Esophagus squamous epithelium (tissue), 5 donors: Measurements from ENCODE around the gene FGFBP2. TPM values are rescaled to one million over a fixed set of nuclear protein-coding genes. Genes with fewer than 3 reads are reported as not detected.

Source experiments
- DNase-seq: peaks from one replicate; lab custom pipeline; 2025; lab: John Stamatoyannopoulos, UW
- H3K27ac ChIP-seq, 4 donors: fragments of 200-600 bp; sonication (generic); one replicate each; pipeline ENCODE4 v1.5.1; 2016 to 2019; ENCODE audit warnings: mild to moderate bottlenecking in 1 of 4
- H3K27me3 ChIP-seq, 4 donors: fragments of 200-600 bp; sonication (generic); 1 replicate in 3 of 4; 2 replicates in 1 of 4; pipeline versions ENCODE4 v1.5.1 to v1.6.0; 2017 to 2021; ENCODE audit warnings: antibody characterized with exemption in 1 of 4
- H3K36me3 ChIP-seq, 3 donors: fragments of 200-600 bp; sonication (generic); one replicate each; pipeline ENCODE4 v1.5.1; 2016 to 2019
- H3K4me1 ChIP-seq, 3 donors: fragments of 200-600 bp; sonication (generic); one replicate each; pipeline ENCODE4 v1.5.1; 2017 to 2019
- H3K4me3 ChIP-seq, 4 donors: fragments of 200-600 bp; sonication (generic); 1 replicate in 3 of 4; 2 replicates in 1 of 4; pipeline ENCODE4 v1.5.1; 2016 to 2019; ENCODE audit warnings: mild to moderate bottlenecking in 2 of 4, moderate library complexity in 1 of 4
- H3K9me3 ChIP-seq, 3 donors: fragments of 200-600 bp; sonication (generic); one replicate each; pipeline ENCODE4 v1.5.1; 2016 to 2019
- POLR2A ChIP-seq, 4 donors: fragments of 450-650 bp; IDR thresholded peaks; one replicate each; pipeline ENCODE4 v1.6.1; 2017; ENCODE audit warnings: antibody characterized with exemption in 4 of 4, mild to moderate bottlenecking in 4 of 4, moderate library complexity in 3 of 4
- WGBS, 2 donors: methylation state at CpG; one replicate each; pipeline ENCODE4 v1.1.5; 2018; 5-methylcytosine and 5-hydroxymethylcytosine counted together
- intact Hi-C: fragments of 100-400 bp; cut with DNase I; formaldehyde crosslinking; loops from one replicate; pipeline ENCODE4 v1.15.0; 2022
- total RNA-seq, 4 donors: library from RNA; depleted of rRNA; stranded (reverse); fragments of >200 nt; gene quantifications; one replicate each; pipeline ENCODE4 v1.1.0, GENCODE V29; 2016
- TF ChIP-seq, protein P1 (sequence below), 6 experiments: fragments of 450-650 bp in 4 of 6; fragments of 200-600 bp in 2 of 6; sonication (generic) in 2 of 6; IDR thresholded peaks; one replicate each; pipeline ENCODE4 v1.5.1; 2016 to 2019; ENCODE audit warnings: antibody characterized with exemption in 6 of 6, mild to moderate bottlenecking in 4 of 6, moderate library complexity in 4 of 6
- donor health status: DM: yes; HTN: yes; CAD: no.

Gene FGFBP2
- total RNA-seq, 4 donors from 2014 or later = not detected

DNA sequence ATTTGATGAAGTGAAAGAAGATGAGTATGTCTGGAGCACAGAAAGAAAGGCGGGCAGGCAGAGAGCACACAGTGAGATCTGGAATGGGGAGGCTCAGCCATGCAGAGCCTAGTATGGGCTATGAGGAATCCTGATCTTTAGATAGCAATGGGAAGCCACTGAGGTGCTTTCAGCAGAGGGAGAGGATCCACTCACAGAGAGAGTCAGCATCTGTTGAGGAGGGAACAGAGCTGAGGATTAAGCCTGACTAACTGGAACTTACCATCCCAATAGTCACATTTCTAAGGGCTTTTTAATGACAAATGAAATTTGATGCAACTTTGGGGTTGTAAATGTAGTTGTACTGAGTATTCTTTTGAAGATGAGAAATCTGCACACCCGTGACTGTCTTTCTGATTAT lies 20.6 kb upstream of the FGFBP2 start:
- no peak overlapping the region for H3K4me3 ChIP-seq
- no peak for DNase-seq
- no peak overlapping the region for H3K27ac ChIP-seq
- TF ChIP-seq, protein P1, sequence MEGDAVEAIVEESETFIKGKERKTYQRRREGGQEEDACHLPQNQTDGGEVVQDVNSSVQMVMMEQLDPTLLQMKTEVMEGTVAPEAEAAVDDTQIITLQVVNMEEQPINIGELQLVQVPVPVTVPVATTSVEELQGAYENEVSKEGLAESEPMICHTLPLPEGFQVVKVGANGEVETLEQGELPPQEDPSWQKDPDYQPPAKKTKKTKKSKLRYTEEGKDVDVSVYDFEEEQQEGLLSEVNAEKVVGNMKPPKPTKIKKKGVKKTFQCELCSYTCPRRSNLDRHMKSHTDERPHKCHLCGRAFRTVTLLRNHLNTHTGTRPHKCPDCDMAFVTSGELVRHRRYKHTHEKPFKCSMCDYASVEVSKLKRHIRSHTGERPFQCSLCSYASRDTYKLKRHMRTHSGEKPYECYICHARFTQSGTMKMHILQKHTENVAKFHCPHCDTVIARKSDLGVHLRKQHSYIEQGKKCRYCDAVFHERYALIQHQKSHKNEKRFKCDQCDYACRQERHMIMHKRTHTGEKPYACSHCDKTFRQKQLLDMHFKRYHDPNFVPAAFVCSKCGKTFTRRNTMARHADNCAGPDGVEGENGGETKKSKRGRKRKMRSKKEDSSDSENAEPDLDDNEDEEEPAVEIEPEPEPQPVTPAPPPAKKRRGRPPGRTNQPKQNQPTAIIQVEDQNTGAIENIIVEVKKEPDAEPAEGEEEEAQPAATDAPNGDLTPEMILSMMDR (IDR thresholded peaks at IDR 0.05) = no peak
- TF ChIP-seq POLR2A (IDR thresholded peaks at IDR 0.05) = no peak
- no peaks in the 10 kb centered on the region for H3K4me1 ChIP-seq
- intact Hi-C loops = no loop called here
- no peaks in the 10 kb centered on the region for H3K9me3 ChIP-seq
- no peaks in the 10 kb centered on the region for H3K27me3 ChIP-seq
- no peaks in the 10 kb centered on the region for H3K36me3 ChIP-seq
- WGBS, 2 donors = 76 to 77% methylated on average over 2 of the region's 2 CpGs

DNA sequence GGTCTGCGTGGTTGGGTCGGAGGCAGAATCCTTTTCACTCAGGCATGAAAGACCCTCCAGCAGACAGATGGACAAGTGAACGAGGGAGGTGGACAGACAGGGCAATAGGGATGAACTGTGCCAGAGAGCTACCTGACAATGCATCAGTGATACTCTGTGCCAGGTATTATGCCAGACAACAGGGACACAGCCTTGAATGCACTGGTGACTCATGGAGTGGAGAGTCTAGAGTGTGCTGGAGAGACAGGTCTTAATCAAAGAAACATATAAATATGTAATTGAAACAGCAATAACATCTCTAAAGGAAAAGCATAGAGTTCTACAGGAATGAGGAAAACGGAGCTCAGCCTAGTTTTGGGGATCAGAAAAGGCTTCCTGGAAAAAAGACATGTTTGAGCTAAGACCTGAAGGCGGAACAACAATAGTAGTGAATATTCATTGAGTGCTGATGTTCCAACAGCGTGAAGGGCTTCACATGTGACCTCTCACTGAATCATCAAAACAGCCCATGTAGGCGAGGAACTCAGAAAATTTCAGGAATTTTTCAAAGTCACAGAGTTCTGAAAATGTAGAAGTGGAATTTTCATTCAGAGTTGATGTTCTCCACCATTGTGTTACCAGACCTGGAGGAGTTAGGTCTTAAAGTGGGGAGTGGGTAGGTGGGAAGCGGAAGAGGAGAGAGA lies 20.0 kb upstream of the FGFBP2 start:
- no peaks in the 10 kb centered on the region for H3K9me3 ChIP-seq
- no peak overlapping the region for H3K4me3 ChIP-seq
- H3K27ac ChIP-seq = no peak overlapping the region
- H3K36me3 ChIP-seq = no peaks in the 10 kb centered on the region
- 64 to 69% methylated on average over 7 to 8 of the region's 8 CpGs for WGBS, 2 donors
- no peak for DNase-seq
- H3K27me3 ChIP-seq = no peaks in the 10 kb centered on the region
- TF ChIP-seq POLR2A (IDR thresholded peaks at IDR 0.05) = no peak
- TF ChIP-seq, protein P1 (IDR thresholded peaks at IDR 0.05) = no peak
- intact Hi-C loops = no loop called here
- H3K4me1 ChIP-seq = no peaks in the 10 kb centered on the region

DNA sequence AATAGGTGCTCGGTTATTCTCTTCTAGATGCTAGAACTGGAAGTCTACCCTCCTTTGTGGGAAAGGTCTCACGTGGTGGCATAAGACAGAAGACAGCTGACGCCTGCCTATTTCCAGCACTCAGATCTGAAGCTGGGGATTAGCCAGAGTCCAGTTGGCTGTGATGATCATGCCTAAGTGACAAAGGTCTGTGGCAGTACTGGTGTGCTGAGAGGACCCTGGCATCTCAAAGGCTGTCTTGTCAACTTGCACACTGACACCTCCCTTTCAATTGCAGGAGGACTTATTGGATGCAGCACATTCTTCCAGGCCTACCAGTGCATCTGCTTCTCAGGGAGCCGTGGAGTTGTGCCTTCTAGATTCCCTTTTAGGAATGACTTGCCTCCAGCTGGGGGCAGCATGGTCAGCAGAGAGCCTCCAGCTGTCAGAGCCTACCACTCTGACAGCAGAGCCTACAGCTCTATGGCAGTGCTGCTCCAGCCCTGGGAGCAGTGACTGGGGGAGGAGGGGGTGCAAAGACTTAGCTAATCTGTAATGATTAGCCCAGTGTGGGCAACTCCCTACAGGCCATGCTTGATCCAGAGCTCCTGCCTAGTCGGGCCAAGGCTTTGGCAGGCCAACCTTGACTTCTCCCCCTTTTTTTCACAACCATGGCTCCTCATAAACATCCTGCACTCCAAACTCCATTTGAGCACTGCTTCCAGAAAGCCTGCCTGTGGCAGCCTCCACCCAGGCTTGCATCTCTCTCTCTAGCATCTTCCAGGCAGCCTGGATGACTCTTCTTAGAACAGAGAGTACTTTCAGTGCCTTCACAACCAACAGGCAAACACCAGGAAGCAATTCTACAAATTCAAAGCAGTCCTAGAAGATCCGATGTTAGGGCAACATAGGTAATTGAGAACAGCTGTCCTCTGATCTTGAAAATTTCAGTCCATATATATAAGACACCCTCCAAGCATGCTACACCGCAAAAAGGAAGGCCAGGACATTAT lies 13.8 kb upstream of the FGFBP2 start:
- H3K36me3 ChIP-seq = no peaks in the 10 kb centered on the region
- H3K27me3 ChIP-seq = no peaks in the 10 kb centered on the region
- 68 to 89% methylated on average over 5 to 6 of the region's 7 CpGs for WGBS, 2 donors
- H3K27ac ChIP-seq = no peak overlapping the region
- no peaks in the 10 kb centered on the region for H3K4me1 ChIP-seq
- no peak overlapping the region for H3K4me3 ChIP-seq
- TF ChIP-seq, protein P1 (IDR thresholded peaks at IDR 0.05) = no peak
- no peak for TF ChIP-seq POLR2A (IDR thresholded peaks at IDR 0.05)
- no peak for DNase-seq
- no peaks in the 10 kb centered on the region for H3K9me3 ChIP-seq
- intact Hi-C loops = no loop called here

DNA sequence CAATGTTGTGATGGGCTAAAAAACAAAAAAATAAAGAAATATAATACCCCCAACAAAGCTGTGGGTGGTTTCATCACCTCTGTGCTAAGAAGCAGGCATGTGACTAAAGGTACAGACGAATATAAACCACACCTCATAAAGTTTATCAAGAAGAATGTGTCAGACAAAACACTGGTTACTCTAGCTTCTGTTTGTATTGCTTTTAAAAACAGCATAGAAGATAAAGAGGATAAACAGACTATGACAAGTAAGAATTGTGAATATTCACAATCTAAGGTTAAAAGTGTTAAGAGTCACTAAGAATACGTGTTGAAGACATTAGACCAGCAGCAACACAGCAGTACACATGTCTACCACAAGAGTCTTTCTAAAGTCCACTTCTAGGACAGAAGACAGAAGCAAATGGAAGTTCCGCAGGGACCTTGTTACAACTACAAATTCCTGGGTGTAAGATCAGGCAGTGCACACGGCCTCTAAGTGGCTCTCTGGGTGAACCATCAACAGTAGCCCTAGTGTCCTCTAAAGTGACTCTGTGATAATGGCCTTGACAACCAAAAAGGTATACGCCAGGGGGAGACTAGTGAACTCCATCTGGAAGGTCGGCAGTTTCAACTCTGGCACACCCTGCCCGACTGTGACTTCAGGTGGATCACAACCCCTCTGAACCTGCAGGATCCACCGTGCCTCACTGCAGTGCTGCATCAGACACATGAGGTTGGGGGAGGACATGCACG lies 8.3 kb upstream of the FGFBP2 start:
- intact Hi-C loops = no loop called here
- WGBS, 2 donors = 67 to 79% methylated on average over 8 to 9 of the region's 9 CpGs
- TF ChIP-seq POLR2A (IDR thresholded peaks at IDR 0.05) = no peak
- TF ChIP-seq, protein P1 (IDR thresholded peaks at IDR 0.05) = no peak
- no peak for DNase-seq
- Histone ChIP-seq H3K4me1 (no peaks in the 10 kb centered on the region), H3K9me3 (no peaks in the 10 kb centered on the region), H3K4me3 (no peak overlapping the region), H3K36me3 (no peaks in the 10 kb centered on the region), H3K27me3 (no peaks in the 10 kb centered on the region), H3K27ac (no peak overlapping the region)
